HCT116 (cell line): ENCODE measurements around the gene GRIK5. TPM values are rescaled to one million over a fixed set of nuclear protein-coding genes. Genes with fewer than 3 reads are reported as not detected.
"Not testable (repeated sequence)": the region's sequence is repeated elsewhere in the genome, so short reads cannot be mapped to it uniquely, and the experiment has no call there.

ENCODE experiments used
- ATAC-seq: fragments of 200-7000 bp; cut with Tn5 transposase; 2 replicates; pipeline ENCODE4 v1.9.1; 2020; ENCODE audit warnings: mild to moderate bottlenecking, moderate library complexity
- BruUV-seq: library from RNA; stranded (reverse); fragments of 400-500 nt; replicated peaks from 2 replicates; lab custom pipeline; 2021; lab: Mats Ljungman, UMichigan
- CTCF ChIA-PET: fragments of 300-600 bp; sonication (Branson Sonifier 250); formaldehyde crosslinking; loops from one replicate; lab custom pipeline; 2021; ENCODE audit warnings: antibody characterized with exemption; lab: Charles Lee
- POLR2A ChIA-PET: fragments of 300-600, 350-600 bp; sonication (Branson Sonifier 250); formaldehyde crosslinking; loops from one replicate; lab custom pipeline; 2021; ENCODE audit warnings: antibody characterized with exemption; lab: Charles Lee
- RAD21 ChIA-PET, 2 experiments: fragments of 300-600 bp; sonication (Branson Sonifier 250); formaldehyde crosslinking; loops; one replicate each; lab custom pipeline; 2023; ENCODE audit warnings: low total read pairs in 2 of 2; ENCODE audit not compliant: uncharacterized antibody in 2 of 2, unreplicated experiment in 2 of 2, low non-redundant PET in 1 of 2; lab: Charles Lee
- DNase-seq: peaks from one replicate; pipeline ENCODE4 v3.0.0-alpha.2; 2010; ENCODE audit warnings: low read depth, low spot score
- H2AFZ ChIP-seq: fragments of 200-600 bp; shearing (Covaris generic), sonication (generic); 2 replicates; pipeline ENCODE4 v1.6.1; 2017; ENCODE audit warnings: low read depth, mixed run types, mixed read lengths, antibody characterized with exemption, low read length; ENCODE audit not compliant: poor library complexity, severe bottlenecking
- H3K27ac ChIP-seq: 2 replicates; pipeline ENCODE4 v1.5.1; 2012; ENCODE audit warnings: low read depth, low read length
- H3K27me3 ChIP-seq: fragments of 200-600 bp; sonication (generic); 2 replicates; pipeline ENCODE4 v1.6.1; 2016; ENCODE audit warnings: mixed run types, low read length, mixed read lengths; ENCODE audit not compliant: insufficient read depth
- H3K36me3 ChIP-seq, 2 experiments: fragments of 200-500 bp in 1 of 2; fragments of 200-600 bp in 1 of 2; sonication (Bioruptor generic) in 1 of 2; sonication (generic) in 1 of 2; 2 replicates each; pipeline versions ENCODE4 v1.5.1 to v1.6.1; 2014 to 2016; ENCODE audit warnings: low read length in 2 of 2, inconsistent platforms in 1 of 2, mixed read lengths in 1 of 2, mixed run types in 1 of 2; ENCODE audit not compliant: insufficient read depth in 2 of 2, control insufficient read depth in 1 of 2
- H3K4me1 ChIP-seq, 2 experiments: fragments of 200-600 bp in 1 of 2; sonication (generic) in 1 of 2; 2 replicates each; pipeline versions ENCODE4 v1.5.1 to v1.6.1; 2012 to 2017; ENCODE audit warnings: low read length in 2 of 2, inconsistent platforms in 1 of 2, mild to moderate bottlenecking in 1 of 2, mixed read lengths in 1 of 2, mixed run types in 1 of 2, moderate library complexity in 1 of 2; ENCODE audit not compliant: insufficient read depth in 2 of 2, control insufficient read depth in 1 of 2
- H3K4me2 ChIP-seq: fragments of 200-600 bp; sonication (generic); 2 replicates; pipeline ENCODE4 v1.6.1; 2017; ENCODE audit warnings: mixed run types, low read length, mixed read lengths
- H3K4me3 ChIP-seq, 2 experiments: fragments of 200-600 bp in 1 of 2; sonication (generic) in 1 of 2; replicated peaks in 1 of 2; 2 replicates each; pipeline ENCODE4 v1.5.1; 2011 to 2016; ENCODE audit warnings: low read length in 2 of 2, control low read depth in 1 of 2, low read depth in 1 of 2, mild to moderate bottlenecking in 1 of 2, mixed read lengths in 1 of 2, mixed run types in 1 of 2
- H3K79me2 ChIP-seq: fragments of 200-600 bp; sonication (generic); 2 replicates; pipeline ENCODE4 v1.6.1; 2017; ENCODE audit warnings: mild to moderate bottlenecking, mixed run types, low read length, moderate library complexity, mixed read lengths; ENCODE audit not compliant: insufficient read depth
- H3K9ac ChIP-seq: fragments of 200-600 bp; sonication (generic); 2 replicates; pipeline ENCODE4 v1.6.1; 2016; ENCODE audit warnings: low read length, mixed read lengths
- H3K9me2 ChIP-seq: fragments of 200-600 bp; sonication (generic), shearing (Covaris generic); 2 replicates; pipeline ENCODE4 v1.6.1; 2017; ENCODE audit warnings: mixed run types, mild to moderate bottlenecking, moderate library complexity; ENCODE audit not compliant: insufficient read depth
- H3K9me3 ChIP-seq, 2 experiments: fragments of 200-500 bp in 1 of 2; fragments of 200-600 bp in 1 of 2; sonication (Bioruptor generic) in 1 of 2; sonication (generic) in 1 of 2; 2 replicates each; pipeline ENCODE4 v1.6.1; 2014 to 2017; ENCODE audit warnings: low read length in 2 of 2, mixed read lengths in 2 of 2, inconsistent platforms in 1 of 2, low read depth in 1 of 2, mild to moderate bottlenecking in 1 of 2, mixed run types in 1 of 2, moderate library complexity in 1 of 2; ENCODE audit not compliant: control insufficient read depth in 1 of 2, insufficient read depth in 1 of 2
- H4K20me1 ChIP-seq: fragments of 200-600 bp; sonication (generic), shearing (Covaris generic); 2 replicates; pipeline ENCODE4 v1.6.1; 2017; ENCODE audit warnings: mixed run types, mild to moderate bottlenecking, moderate library complexity; ENCODE audit not compliant: insufficient read depth
- CBX3 ChIP-seq: IDR thresholded peaks from 2 replicates; pipeline ENCODE4 v1.6.1; 2012; ENCODE audit warnings: low read depth
- CEBPB ChIP-seq: IDR thresholded peaks from 2 replicates; pipeline ENCODE4 v1.6.1; 2012; ENCODE audit warnings: low read depth
- FOSL1 ChIP-seq: IDR thresholded peaks from 2 replicates; pipeline ENCODE4 v1.6.1; 2012; ENCODE audit warnings: low read depth
- JUND ChIP-seq: IDR thresholded peaks from 2 replicates; pipeline ENCODE4 v1.6.1; 2012
- REST ChIP-seq: IDR thresholded peaks from 2 replicates; pipeline ENCODE4 v1.6.1; 2012; ENCODE audit warnings: low read depth
- SIN3A ChIP-seq: IDR thresholded peaks from 2 replicates; pipeline ENCODE4 v1.6.1; 2012; ENCODE audit warnings: low read depth
- SP1 ChIP-seq: IDR thresholded peaks from 2 replicates; pipeline ENCODE4 v1.6.1; 2012; ENCODE audit warnings: low read depth
- SRF ChIP-seq: IDR thresholded peaks from 2 replicates; pipeline ENCODE4 v1.6.1; 2012; ENCODE audit warnings: low read depth
- TCF7L2 ChIP-seq: IDR thresholded peaks from 2 replicates; pipeline ENCODE4 v1.7.0; 2011; ENCODE audit warnings: borderline replicate concordance, inconsistent platforms; ENCODE audit not compliant: insufficient read depth, insufficient read length; ENCODE audit errors: extremely low read depth
- YY1 ChIP-seq: IDR thresholded peaks from 2 replicates; pipeline ENCODE4 v1.6.1; 2011; ENCODE audit warnings: low read length, low read depth, moderate library complexity, mild to moderate bottlenecking; ENCODE audit not compliant: insufficient replicate concordance; ENCODE audit errors: extremely low read depth
- ZFX ChIP-seq: fragments of 450-650 bp; IDR thresholded peaks from 2 replicates; pipeline ENCODE4 v1.6.1; 2017
- intact Hi-C: fragments of 100-400 bp; cut with micrococcal nuclease; formaldehyde crosslinking; loops from 2 replicates; pipeline ENCODE4 v1.10.0; 2022
- total RNA-seq: library from RNA; stranded (reverse); gene quantifications from one replicate; pipeline ENCODE4 v1.2.1, GENCODE V29; 2021; ENCODE audit not compliant: unreplicated experiment

The GRIK5 gene
- total RNA-seq, 1 experiment from 2014 or later: 1.7 TPM

DNA sequence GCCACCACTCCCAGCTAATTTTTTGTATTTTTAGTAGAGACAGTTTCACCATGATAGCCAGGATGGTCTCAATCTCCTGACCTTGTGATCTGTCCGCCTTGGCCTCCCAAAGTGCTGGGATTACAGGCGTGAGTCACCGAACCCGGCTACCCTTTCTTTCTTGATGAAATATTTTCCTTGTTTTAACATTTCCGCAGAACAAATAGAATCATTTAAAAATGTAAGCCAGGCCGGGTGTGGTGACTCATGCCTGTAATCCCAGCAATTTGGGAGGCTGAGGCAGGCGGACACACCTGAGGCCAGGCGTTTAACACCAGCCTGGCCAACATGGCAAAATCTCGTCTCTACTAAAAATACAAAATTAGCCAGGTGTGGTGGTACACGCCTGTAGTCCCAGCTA lies 30.2 kb upstream of the GRIK5 start:
- intact Hi-C loops, H3K79me2 ChIP-seq, H3K27me3 ChIP-seq, H3K9me2 ChIP-seq, H3K9me3 ChIP-seq, RAD21 ChIA-PET, H2AFZ ChIP-seq, H3K36me3 ChIP-seq, H4K20me1 ChIP-seq, POLR2A ChIA-PET, H3K9ac ChIP-seq, BruUV-seq: not testable (repeated sequence)
- ATAC-seq (peak; percentile 82), DNase-seq (peak; percentile 60)
- peak overlapping the region; percentile 68 for H3K4me2 ChIP-seq
- 0 out of 2 replicates have a peak overlapping the region, but pooled peaks have one; percentile 13 for H3K27ac ChIP-seq
- H3K4me1 ChIP-seq: peaks cover 24 to 29% of the 10 kb centered on the region in 2 experiments
- 0 out of 4 replicates have a peak overlapping the region, but pooled peaks of 1 of the 2 experiments have one; percentile 18 for H3K4me3 ChIP-seq
- CTCF ChIA-PET: interaction anchor here (0.6 to 1.4 kb wide), 3 partner anchors 14 to 143 kb away, joined by 3 to 5 read pairs (median 3); partner anchors contain the start of gene POU2F2
- peak; percentile 81 for TF ChIP-seq JUND
- peak; percentile 54; the same call in 1 of the 2 replicates for TF ChIP-seq SP1
- peak; percentile 79 for TF ChIP-seq FOSL1
- peak; percentile 75 for TF ChIP-seq TCF7L2

- POLR2A ChIA-PET: no interaction called here
- intact Hi-C loops: loop anchor here (10.0 kb wide), 1 partner anchor 105 kb away; the partner anchor contains the start of gene ATP1A3
- no peak overlapping the region for H2AFZ ChIP-seq
- H3K36me3 ChIP-seq: no peaks in the 10 kb centered on the region
- RAD21 ChIA-PET: no interaction called here
- CTCF ChIA-PET: interaction anchor here (0.6 to 1.4 kb wide), 3 partner anchors 15 to 144 kb away, joined by 3 to 5 read pairs (median 3); partner anchors contain the start of gene POU2F2
- H3K9ac ChIP-seq: no peak overlapping the region
- H3K4me3 ChIP-seq: no peak overlapping the region; a peak in 1 of 4 replicates
- no peaks in the 10 kb centered on the region for H3K79me2 ChIP-seq
- no peaks in the 10 kb centered on the region for H4K20me1 ChIP-seq
- 0 out of 2 replicates have a peak overlapping the region, but pooled peaks have one; percentile 13 for H3K27ac ChIP-seq
- no peaks in the 10 kb centered on the region for H3K9me3 ChIP-seq
- no peaks in the 10 kb centered on the region for H3K27me3 ChIP-seq
- H3K9me2 ChIP-seq: no peaks in the 10 kb centered on the region
- peaks cover 24 to 29% of the 10 kb centered on the region in 2 experiments for H3K4me1 ChIP-seq
- no peak for ATAC-seq
- TF ChIP-seq ZFX (no peak), CEBPB (no peak), REST (no peak), SRF (no peak), SP1 (no peak), FOSL1 (no peak), CBX3 (no peak), YY1 (no peak), SIN3A (no peak)
- DNase-seq: no peak
- BruUV-seq: no TSS peak
- H3K4me2 ChIP-seq: peak overlapping the region; percentile 68
These were observed 29.4 kb upstream of the GRIK5 start for GRCh38 chr19:42099336-42099925.
